GM19193 (cell line): ENCODE measurements around the gene UNC13D.

Experiments used
- POLR2A ChIP-seq: IDR thresholded peaks from 4 replicates; pipeline ENCODE4 v1.6.1; 2011; ENCODE audit not compliant: insufficient read depth, insufficient read length; ENCODE audit errors: extremely low read depth

Gene UNC13D

GRCh38 chr17:75842963-75843576 is 1.1 kb downstream of the UNC13D start:
- no peak for TF ChIP-seq POLR2A

- no peak for TF ChIP-seq POLR2A
Measured at GRCh38 chr17:75842411-75842810, 1.8 kb downstream of the UNC13D start.

GRCh38 chr17:75840799-75841164 is 3.4 kb downstream of the UNC13D start:
- TF ChIP-seq POLR2A, result no peak

- no peak for TF ChIP-seq POLR2A
Measured at GRCh38 chr17:75839942-75840798, 4.0 kb downstream of the UNC13D start.

- TF ChIP-seq POLR2A, result no peak
Measured at GRCh38 chr17:75838410-75838809, 5.8 kb downstream of the UNC13D start.

GRCh38 chr17:75837899-75838298 is 6.3 kb downstream of the UNC13D start:
- no peak for TF ChIP-seq POLR2A

GRCh38 chr17:75836605-75837004 is 7.6 kb downstream of the UNC13D start:
- peak; percentile 22 for TF ChIP-seq POLR2A

- TF ChIP-seq POLR2A, result no peak
Measured at GRCh38 chr17:75835654-75835987, 8.6 kb downstream of the UNC13D start.

GRCh38 chr17:75834928-75835653 is 9.1 kb downstream of the UNC13D start:
- no peak for TF ChIP-seq POLR2A

- TF ChIP-seq POLR2A, result no peak
Measured at GRCh38 chr17:75834279-75834920, 9.8 kb downstream of the UNC13D start.

- TF ChIP-seq POLR2A, result no peak
Measured at GRCh38 chr17:75832652-75833400, 11.4 kb downstream of the UNC13D start.

GRCh38 chr17:75832164-75832651 is 12.0 kb downstream of the UNC13D start:
- no peak for TF ChIP-seq POLR2A

- TF ChIP-seq POLR2A, result no peak
Measured at GRCh38 chr17:75831032-75831571, 13.1 kb downstream of the UNC13D start.
